ENCODE measurements around the gene PPP1R15B. TPM values are rescaled to one million over a fixed set of nuclear protein-coding genes. Genes with fewer than 3 reads are reported as not detected.
A peak's percentile ranks its signal among the peaks of the same experiment; 100 is the strongest.

The PPP1R15B gene
- total RNA-seq, 1 donor from 2014 or later: 26.6 TPM

- H3K4me3 ChIP-seq (ENCODE audit: low read depth, low read length): peak overlapping the region; percentile 88
- no peak for TF ChIP-seq CTCF (conservative IDR thresholded peaks at IDR 0.05; ENCODE audit: low read depth, low read length)
- no peak for DNase-seq (ENCODE audit: low read depth)
Observed at GRCh38 chr1:204408074-204408507, 3.5 kb downstream of the PPP1R15B start.

DNA sequence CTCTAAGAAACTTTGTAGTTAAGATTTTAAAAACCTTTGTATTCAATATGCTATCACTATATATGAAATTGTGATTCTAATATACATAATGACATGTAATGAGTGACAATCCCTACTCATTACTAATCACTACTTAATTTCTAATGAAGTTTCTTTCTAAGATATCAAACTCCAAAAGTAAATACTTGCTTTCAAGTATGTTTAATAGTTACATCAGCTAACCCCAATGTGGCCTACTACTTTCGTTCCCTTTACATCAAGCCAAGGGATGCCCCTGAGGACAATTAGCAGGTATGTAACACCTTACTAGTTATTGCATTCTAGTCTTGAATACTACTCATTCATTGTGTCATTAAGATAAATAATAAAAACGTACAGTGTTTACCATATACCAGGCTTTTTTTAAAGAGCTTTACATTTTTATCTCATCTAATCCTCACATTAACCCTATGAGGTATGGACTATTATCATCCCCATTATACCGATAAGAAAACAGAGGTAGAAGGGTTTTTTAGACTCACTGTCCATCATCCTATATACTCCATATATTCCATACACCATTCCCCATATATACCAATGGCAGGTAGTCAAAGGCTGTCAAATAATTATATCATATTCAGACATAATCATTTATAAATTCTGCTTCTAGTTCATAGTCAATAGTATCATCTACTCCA, 4.2 kb downstream of the PPP1R15B start:
- no peak for TF ChIP-seq CTCF (conservative IDR thresholded peaks at IDR 0.05; ENCODE audit: low read depth, low read length)
- H3K4me3 ChIP-seq (ENCODE audit: low read depth, low read length): peak overlapping the region; percentile 88
- no peak for DNase-seq (ENCODE audit: low read depth)

GRCh38 chr1:204406621-204407020, 5.0 kb downstream of the PPP1R15B start:
- TF ChIP-seq CTCF (conservative IDR thresholded peaks at IDR 0.05; ENCODE audit: low read depth, low read length): no peak
- DNase-seq (ENCODE audit: low read depth): no peak

GRCh38 chr1:204405988-204406387, 5.6 kb downstream of the PPP1R15B start:
- DNase-seq (ENCODE audit: low read depth): no peak
- no peak for TF ChIP-seq CTCF (conservative IDR thresholded peaks at IDR 0.05; ENCODE audit: low read depth, low read length)
- peak overlapping the region; percentile 49 for H3K4me3 ChIP-seq (ENCODE audit: low read depth, low read length)

More at GRCh38 chr1:204406621-204407020, 5.0 kb downstream of the PPP1R15B start:
- peak overlapping the region; percentile 49 for H3K4me3 ChIP-seq (ENCODE audit: low read depth, low read length)

- no peak for DNase-seq (ENCODE audit: low read depth)
- no peak for TF ChIP-seq CTCF (conservative IDR thresholded peaks at IDR 0.05; ENCODE audit: low read depth, low read length)
- no peak overlapping the region for H3K4me3 ChIP-seq (ENCODE audit: low read depth, low read length)
Observed at GRCh38 chr1:204404629-204405028, 7.0 kb downstream of the PPP1R15B start.

DNA sequence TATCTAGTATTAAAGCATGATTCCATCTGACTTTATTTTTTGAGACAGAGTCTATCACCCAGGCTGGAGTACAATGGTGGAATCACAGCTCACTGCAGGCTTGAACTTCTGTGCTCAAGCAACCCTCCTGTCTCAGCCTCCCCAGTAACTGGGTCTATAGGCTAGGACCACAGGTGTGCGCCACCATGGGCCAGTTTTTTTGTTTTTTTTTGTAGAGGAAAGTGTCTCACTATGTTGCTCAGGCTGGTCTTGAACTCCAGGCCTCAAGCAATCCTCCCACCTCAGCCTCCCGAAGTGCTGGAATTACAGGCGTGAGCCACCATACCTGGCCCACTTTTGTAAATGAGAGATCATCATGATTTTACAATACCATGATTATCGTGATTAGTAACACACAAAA, 9.2 kb downstream of the PPP1R15B start:
- TF ChIP-seq CTCF (conservative IDR thresholded peaks at IDR 0.05; ENCODE audit: low read depth, low read length): no peak
- no peak for DNase-seq (ENCODE audit: low read depth)
- no peak overlapping the region for H3K4me3 ChIP-seq (ENCODE audit: low read depth, low read length)

DNA sequence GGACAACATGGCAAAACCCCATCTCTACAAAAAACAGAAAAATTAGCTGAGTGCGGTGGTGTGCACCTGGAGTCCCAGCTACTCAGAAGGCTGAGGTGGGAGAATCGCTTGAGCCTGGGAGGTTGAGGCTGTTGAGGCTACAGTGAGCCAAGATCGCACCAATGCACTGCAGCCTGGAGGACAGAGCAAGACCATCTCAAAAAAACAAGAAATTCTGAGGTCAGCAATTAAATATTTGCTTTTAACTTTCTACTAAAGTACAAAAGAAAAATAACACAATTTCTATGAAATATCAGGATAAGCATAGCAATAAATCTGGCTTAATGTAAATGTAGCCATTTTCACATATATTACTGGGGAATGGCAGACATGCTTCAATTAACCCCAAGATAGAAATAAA, 9.9 kb downstream of the PPP1R15B start:
- no peak for TF ChIP-seq CTCF (conservative IDR thresholded peaks at IDR 0.05; ENCODE audit: low read depth, low read length)
- no peak overlapping the region for H3K4me3 ChIP-seq (ENCODE audit: low read depth, low read length)
- DNase-seq (ENCODE audit: low read depth): no peak

All from epithelial cell of proximal tubule (primary cell).